ENCODE data around the gene SLC14A1.

SLC14A1 gene

GRCh38 chr18:45722899-45723298, 1.1 kb upstream of the SLC14A1 start:
- peak; percentile 36 for DNase-seq (ENCODE audit: low read depth)

- DNase-seq (ENCODE audit: low read depth) = no peak
Measured at GRCh38 chr18:45724601-45725000, 620 bp downstream of the SLC14A1 start.

GRCh38 chr18:45725336-45725735, 1.4 kb downstream of the SLC14A1 start:
- no peak for DNase-seq (ENCODE audit: low read depth)

- DNase-seq (ENCODE audit: low read depth) = no peak
Measured at GRCh38 chr18:45726603-45727002, 2.6 kb downstream of the SLC14A1 start.

GRCh38 chr18:45727068-45727467, 3.1 kb downstream of the SLC14A1 start:
- no peak for DNase-seq (ENCODE audit: low read depth)

GRCh38 chr18:45728336-45729010, 4.5 kb downstream of the SLC14A1 start:
- no peak for DNase-seq (ENCODE audit: low read depth)

DNA sequence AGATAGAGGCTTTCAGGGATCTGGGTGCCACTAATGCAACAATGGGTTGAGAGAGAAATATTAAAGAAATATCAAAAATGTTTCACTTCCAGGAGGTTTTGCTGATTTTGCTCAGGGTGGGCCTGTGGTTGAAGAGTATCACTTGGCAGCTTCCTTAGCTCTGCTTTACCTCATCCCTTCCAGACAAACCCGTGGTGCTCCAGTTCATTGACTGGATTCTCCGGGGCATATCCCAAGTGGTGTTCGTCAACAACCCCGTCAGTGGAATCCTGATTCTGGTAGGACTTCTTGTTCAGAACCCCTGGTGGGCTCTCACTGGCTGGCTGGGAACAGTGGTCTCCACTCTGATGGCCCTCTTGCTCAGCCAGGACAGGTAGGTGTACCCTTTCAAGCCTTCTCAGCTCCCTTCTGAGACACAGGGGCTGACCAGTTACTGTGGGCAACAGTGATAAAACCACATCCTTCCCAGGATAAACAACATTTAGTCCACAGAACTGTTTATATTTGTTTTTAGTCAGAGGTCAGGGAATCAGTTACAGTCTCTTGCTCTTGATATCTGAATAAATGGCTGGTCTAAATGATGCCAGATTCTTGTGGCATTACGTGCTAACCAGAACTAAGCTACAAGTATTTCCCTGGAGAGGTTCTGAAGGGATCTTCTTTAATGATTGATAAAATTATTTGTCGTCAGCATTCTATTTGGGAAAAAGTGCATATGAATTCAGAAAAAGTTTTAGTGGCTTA, 7.0 kb downstream of the SLC14A1 start:
- DNase-seq (ENCODE audit: low read depth) = no peak

DNA sequence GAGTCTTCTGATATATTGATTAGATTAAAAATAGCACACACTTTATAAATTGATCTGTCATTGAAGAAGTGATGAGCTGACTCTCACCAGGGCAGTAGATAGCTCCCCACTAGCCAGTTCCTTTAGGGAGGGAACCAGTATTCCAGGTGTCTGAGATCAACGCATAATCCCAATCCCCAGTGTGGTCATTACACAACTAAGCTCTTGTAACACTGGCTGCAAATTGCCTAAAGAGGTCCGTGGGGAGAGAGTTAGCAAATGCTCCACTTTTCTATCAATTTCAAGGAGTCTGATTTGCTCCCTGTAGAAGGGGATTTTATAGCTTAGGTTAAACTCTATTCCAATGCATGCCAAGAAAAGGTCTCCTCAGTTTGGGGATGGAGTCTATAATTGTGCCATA, 7.7 kb downstream of the SLC14A1 start:
- DNase-seq (ENCODE audit: low read depth) = no peak

DNA sequence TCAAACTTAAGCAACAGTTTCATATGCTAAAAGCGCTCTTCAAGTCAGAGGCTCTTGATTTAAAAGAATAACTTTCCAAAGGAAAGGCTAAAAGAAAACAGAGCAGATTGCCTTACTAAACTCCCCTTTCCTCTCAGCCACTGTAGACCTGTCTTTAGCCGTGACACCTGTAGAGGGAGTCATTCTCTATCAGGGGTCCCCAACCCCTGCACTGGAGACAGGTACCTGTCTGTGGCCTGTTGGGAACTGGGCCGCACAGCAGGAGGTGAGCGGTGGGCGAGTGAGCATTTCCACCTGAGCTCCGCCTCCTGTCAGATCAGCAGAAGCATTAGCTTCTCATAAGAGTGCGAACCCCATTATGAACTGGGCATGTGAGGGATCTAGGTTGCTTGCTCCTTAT, 9.6 kb downstream of the SLC14A1 start:
- DNase-seq (ENCODE audit: low read depth) = no peak

GRCh38 chr18:45734505-45734904, 10.5 kb downstream of the SLC14A1 start:
- DNase-seq (ENCODE audit: low read depth) = no peak

GRCh38 chr18:45734944-45735343, 11.0 kb downstream of the SLC14A1 start:
- DNase-seq (ENCODE audit: low read depth) = no peak

GRCh38 chr18:45738660-45739059, 14.7 kb downstream of the SLC14A1 start:
- no peak for DNase-seq (ENCODE audit: low read depth)

DNA sequence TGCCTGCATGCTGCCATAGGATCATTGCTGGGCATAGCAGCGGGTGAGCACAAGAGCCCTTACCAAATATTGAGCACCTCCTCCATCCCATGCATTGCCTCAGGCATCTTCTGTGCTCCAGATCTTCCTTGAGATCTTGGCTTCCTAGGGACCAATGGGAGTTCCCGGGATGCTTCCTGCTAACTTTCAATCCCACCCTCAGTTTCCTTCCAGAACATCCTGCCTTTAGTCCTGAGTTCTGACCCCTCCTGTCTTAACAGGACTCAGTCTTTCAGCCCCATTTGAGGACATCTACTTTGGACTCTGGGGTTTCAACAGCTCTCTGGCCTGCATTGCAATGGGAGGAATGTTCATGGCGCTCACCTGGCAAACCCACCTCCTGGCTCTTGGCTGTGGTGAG, 15.3 kb downstream of the SLC14A1 start:
- no peak for DNase-seq (ENCODE audit: low read depth)

DNA sequence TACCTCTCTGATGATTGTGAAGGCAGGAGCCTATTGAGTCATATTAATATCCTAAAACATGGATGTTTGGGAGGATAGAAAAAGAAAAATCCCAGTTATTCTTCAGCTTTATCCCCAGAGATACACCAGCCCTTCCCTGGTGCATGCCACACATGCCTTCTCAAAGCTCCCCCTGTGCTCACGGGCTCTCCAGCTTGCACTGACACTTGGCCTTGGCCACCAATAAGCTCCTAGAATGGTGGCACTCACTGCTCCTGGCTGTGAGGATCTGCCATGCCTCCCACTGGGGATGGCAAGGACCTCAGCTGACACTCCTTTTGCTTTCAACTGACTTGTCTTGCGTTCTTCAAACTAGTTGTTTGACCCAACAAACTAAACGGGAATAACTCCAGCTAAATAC, 15.9 kb downstream of the SLC14A1 start:
- no peak for DNase-seq (ENCODE audit: low read depth)

DNA sequence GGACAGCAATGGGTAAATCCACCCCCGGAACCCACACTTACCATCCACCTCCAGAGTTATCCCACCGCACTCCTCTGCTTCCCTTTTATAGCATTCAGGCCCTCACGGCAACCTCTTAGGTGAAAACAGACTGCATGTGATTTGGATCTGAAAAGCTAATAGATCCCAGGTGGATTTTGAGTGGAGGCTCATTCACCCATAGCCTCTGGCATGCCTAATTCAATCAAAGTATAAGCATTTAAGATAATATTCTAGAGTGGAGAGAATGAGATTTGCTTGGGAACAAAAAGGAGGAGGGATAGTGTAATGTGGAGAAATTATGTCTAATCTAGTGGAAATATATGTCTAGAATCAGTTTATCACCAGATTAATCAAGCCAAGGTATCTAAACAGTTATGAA, 17.1 kb downstream of the SLC14A1 start:
- DNase-seq (ENCODE audit: low read depth) = no peak

- no peak for DNase-seq (ENCODE audit: low read depth)
Measured at GRCh38 chr18:45745817-45746461, 22.0 kb downstream of the SLC14A1 start.

DNA sequence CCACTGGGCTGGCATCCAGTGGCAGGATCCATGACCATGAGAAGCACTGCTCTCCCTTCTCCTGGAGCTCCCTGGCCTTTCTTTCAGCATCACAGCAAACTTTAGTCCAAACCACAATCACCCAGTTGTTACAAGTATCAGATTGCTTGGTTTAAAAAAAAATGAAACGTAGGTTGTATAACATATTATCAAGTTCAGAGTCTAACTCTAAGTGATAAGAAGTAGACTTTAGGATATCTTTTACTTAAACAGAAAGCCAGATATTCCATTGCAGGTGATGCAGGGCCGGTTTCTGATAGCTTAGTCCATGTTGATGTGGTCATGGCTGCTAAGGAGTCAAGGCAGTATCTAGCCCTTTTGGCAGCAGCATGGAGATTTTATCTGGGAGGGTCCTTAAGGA, 24.5 kb downstream of the SLC14A1 start:
- DNase-seq (ENCODE audit: low read depth) = no peak

DNA sequence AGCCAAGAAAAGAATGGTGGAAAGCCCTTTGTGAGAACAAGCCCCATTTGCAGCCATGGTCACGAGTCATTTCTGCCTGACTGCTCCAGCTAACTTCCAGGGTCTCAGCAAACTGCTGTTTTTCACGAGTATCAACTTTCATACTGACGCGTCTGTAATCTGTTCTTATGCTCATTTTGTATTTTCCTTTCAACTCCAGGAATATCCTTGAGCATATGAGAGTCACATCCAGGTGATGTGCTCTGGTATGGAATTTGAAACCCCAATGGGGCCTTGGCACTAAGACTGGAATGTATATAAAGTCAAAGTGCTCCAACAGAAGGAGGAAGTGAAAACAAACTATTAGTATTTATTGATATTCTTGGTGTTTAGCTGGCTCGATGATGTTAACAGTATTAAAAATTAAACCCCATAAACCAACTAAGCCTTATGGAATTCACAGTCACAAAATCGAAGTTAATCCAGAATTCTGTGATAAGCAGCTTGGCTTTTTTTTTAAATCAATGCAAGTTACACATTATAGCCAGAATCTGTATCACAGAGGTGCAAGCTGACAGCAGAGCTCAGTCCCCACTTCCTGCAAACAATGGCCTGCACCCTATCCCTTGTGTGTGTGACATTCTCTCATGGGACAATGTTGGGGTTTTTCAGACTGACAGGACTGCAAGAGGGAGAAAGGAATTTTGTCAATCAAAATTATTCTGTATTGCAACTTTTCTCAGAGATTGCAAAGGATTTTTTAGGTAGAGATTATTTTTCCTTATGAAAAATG, 26.1 kb downstream of the SLC14A1 start:
- DNase-seq (ENCODE audit: low read depth) = no peak

DNA sequence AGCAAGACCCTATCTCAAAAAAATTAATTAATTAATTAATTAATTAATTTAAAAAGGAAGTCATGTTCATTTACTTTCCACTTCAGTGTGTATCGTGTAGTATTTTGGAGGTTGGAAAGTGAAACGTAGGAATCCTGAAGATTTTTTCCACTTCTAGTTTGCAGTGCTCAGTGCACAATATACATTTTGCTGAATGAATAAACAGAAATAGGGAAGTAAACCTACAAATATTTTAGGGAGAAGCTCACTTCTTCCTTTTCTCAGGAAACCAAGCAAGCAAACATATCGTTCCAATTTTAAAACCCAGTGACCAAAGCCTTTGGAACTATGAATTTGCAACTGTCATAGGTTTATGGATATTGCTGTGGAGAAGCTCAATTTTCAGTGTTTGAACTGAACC, 27.8 kb downstream of the SLC14A1 start:
- no peak for DNase-seq (ENCODE audit: low read depth)

- no peak for DNase-seq (ENCODE audit: low read depth)
Measured at GRCh38 chr18:45752681-45753080, 28.7 kb downstream of the SLC14A1 start.

- no peak for DNase-seq (ENCODE audit: low read depth)
Measured at GRCh38 chr18:45753286-45753685, 29.3 kb downstream of the SLC14A1 start.

GRCh38 chr18:45755934-45756333, 32.0 kb downstream of the SLC14A1 start:
- DNase-seq (ENCODE audit: low read depth) = no peak
